Heart left ventricle (tissue), 16 donors: ENCODE measurements around the gene CCDC192. TPM values are rescaled to one million over a fixed set of nuclear protein-coding genes. Genes with fewer than 3 reads are reported as not detected.

Source experiments
- ATAC-seq, 4 donors: fragments of 200-7000 bp; cut with Tn5 transposase; one replicate each; pipeline ENCODE4 v1.9.1; 2020 to 2022; ENCODE audit warnings: moderate library complexity in 4 of 4, mild to moderate bottlenecking in 3 of 4, moderate number of reproducible peaks in 1 of 4
- DNase-seq, 5 donors: peaks; one replicate each; pipeline ENCODE4 v3.0.0-alpha.2; 2020
- H3K27ac ChIP-seq, 12 donors: fragments of 200-600 bp; sonication (generic) in 4 of 12; one replicate each; pipeline versions ENCODE4 v1.5.0 to v1.8.0; 2016 to 2022; ENCODE audit warnings: mild to moderate bottlenecking in 2 of 12
- H3K27me3 ChIP-seq, 9 donors: fragments of 200-600 bp; sonication (generic) in 2 of 9; one replicate each; pipeline versions ENCODE4 v1.5.1 to v1.8.0; 2016 to 2022; ENCODE audit warnings: mild to moderate bottlenecking in 3 of 9
- H3K36me3 ChIP-seq, 9 donors: fragments of 200-600 bp; sonication (generic) in 2 of 9; one replicate each; pipeline versions ENCODE4 v1.5.0 to v1.8.0; 2018 to 2022; ENCODE audit warnings: mild to moderate bottlenecking in 2 of 9
- H3K4me1 ChIP-seq, 12 donors: fragments of 200-600 bp; sonication (generic) in 4 of 12; one replicate each; pipeline versions ENCODE4 v1.5.0 to v1.8.0; 2016 to 2022; ENCODE audit warnings: mild to moderate bottlenecking in 3 of 12
- H3K4me3 ChIP-seq, 12 donors: fragments of 200-600 bp; sonication (generic) in 4 of 12; one replicate each; pipeline versions ENCODE4 v1.5.0 to v1.8.0; 2017 to 2022; ENCODE audit warnings: mild to moderate bottlenecking in 9 of 12, moderate library complexity in 4 of 12
- H3K9me3 ChIP-seq, 12 donors: fragments of 200-600 bp; sonication (generic) in 4 of 12; one replicate each; pipeline versions ENCODE4 v1.5.0 to v1.8.0; 2016 to 2022; ENCODE audit warnings: mild to moderate bottlenecking in 1 of 12
- POLR2A ChIP-seq, 2 donors: fragments of 450-650 bp; IDR thresholded peaks; one replicate each; pipeline ENCODE4 v1.6.1; 2017; ENCODE audit warnings: antibody characterized with exemption in 2 of 2, mild to moderate bottlenecking in 2 of 2, moderate library complexity in 2 of 2
- intact Hi-C, 10 donors: fragments of 100-400 bp; cut with DNase I; formaldehyde crosslinking; loops; one replicate each; pipeline versions ENCODE4 v1.11.1 to v1.14.2; 2022
- polyA plus RNA-seq, 2 donors: library from polyadenylated mRNA; stranded (reverse); fragments of 200-250 nt; gene quantifications; one replicate each; pipeline ENCODE4 v1.2.3, GENCODE V29; 2013
- total RNA-seq, 9 donors: library from RNA; depleted of rRNA in 2 of 9; stranded (reverse); fragments of >200 nt in 2 of 9; fragmentation: NEBNext Ultra II Directional in 3 of 9; extraction: Animal tissue kit (Norgen Biotek cat#: 25700) in 3 of 9; gene quantifications; one replicate each; pipeline versions ENCODE4 v1.1.0 to v1.2.4, GENCODE V29; 2016 to 2023
- TF ChIP-seq, protein P1 (sequence below), 12 donors: fragments of 200-600 bp; sonication (generic) in 4 of 12; IDR thresholded peaks; one replicate each; pipeline versions ENCODE4 v1.5.0 to v1.8.0; 2018 to 2022; ENCODE audit warnings: antibody characterized with exemption in 12 of 12, mild to moderate bottlenecking in 5 of 12
- donor health status: ischemic (EF 13 %, LVEDD 7.1; RV severe dilation, severe dysfunction).
- donor health status: healthy with polysubstance abuse.
- donor health status: DM: no; HTN: yes; CAD: no.
- donor health status: DM: no; HTN: no; CAD: no.
- donor health status: ischemic (EF 25% LVEDD 6.9; RV normal size, moderate dysfunction).
- donor health status: ischemic (EF 25% LVEDD 5.7; RV mildly dilated, moderate dysfunction).
- donor health status: healthy.
- donor health status: DM: yes; HTN: yes; CAD: no.
- donor health status: ischemic (EF 35%, LVEDD 5.7; RV mildly dilated, moderate dysfunction).
- donor health status: nonischemic (EF 11% LVEDD 7.7; RV severe dilation, severe dysfunction).
- donor health status: DM: yes; HTN: yes; CAD: no.
- donor health status: PGD.
- donor health status: ischemic (EF 29% LVEDD 5.4; RV normal size, mild dysfunction).
- donor health status: nonischemic (EF 23%, LVEDD 6.1; RV moderate dilation, normal function).

CCDC192 gene
- total and polyA plus RNA-seq, 11 donors: 0.07 to 1.3 (median 0.42) TPM; not detected in 8

DNA sequence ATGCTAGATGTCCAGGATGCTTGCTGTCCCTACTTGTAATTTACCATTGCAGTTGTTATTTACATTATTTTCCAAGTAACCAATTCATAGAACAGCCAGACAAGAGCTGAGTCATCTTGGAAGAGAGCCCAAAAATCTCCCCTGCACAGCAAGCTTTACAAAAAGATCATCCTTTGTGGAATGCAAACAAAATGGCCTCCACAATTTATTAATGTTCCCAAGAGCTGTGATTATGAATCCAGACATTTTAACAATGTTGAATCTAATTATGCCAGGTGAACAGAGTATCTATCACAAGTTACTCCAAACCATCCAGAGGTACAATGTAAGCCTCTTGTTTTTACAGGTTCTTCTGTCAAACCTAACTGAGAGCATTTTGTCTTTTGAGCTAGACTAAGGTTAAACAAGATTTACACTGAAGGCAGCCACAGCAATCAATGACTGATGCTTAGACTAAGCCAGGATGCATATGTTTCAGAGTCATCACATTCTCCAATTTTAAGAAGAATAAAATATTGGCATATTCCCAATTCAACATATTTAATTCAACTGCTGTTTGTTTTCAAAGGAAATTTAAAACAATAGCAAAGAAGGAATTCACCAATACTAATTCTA lies 285.1 kb downstream of the CCDC192 start:
- Histone ChIP-seq H3K4me3 (no peak overlapping the region), H3K9me3 (peaks cover 0 to 7% (median 0%) of the 10 kb centered on the region in 12 donors), H3K27ac (no peak overlapping the region), H3K4me1 (peaks cover 0 to 16% (median 12%) of the 10 kb centered on the region in 12 donors), H3K36me3 (no peaks in the 10 kb centered on the region), H3K27me3 (no peaks in the 10 kb centered on the region)
- DNase-seq (no peak), ATAC-seq (no peak)
- intact Hi-C loops: no loop called here
- TF ChIP-seq, protein P1, sequence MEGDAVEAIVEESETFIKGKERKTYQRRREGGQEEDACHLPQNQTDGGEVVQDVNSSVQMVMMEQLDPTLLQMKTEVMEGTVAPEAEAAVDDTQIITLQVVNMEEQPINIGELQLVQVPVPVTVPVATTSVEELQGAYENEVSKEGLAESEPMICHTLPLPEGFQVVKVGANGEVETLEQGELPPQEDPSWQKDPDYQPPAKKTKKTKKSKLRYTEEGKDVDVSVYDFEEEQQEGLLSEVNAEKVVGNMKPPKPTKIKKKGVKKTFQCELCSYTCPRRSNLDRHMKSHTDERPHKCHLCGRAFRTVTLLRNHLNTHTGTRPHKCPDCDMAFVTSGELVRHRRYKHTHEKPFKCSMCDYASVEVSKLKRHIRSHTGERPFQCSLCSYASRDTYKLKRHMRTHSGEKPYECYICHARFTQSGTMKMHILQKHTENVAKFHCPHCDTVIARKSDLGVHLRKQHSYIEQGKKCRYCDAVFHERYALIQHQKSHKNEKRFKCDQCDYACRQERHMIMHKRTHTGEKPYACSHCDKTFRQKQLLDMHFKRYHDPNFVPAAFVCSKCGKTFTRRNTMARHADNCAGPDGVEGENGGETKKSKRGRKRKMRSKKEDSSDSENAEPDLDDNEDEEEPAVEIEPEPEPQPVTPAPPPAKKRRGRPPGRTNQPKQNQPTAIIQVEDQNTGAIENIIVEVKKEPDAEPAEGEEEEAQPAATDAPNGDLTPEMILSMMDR (IDR thresholded peaks at IDR 0.05): no peak
- TF ChIP-seq POLR2A (IDR thresholded peaks at IDR 0.05): no peak

Other genes starting within 250 kb of the CCDC192 start
- 10 to 100 TPM; 11.5 to 37.7 (median 23.5) TPM for gene PRRC1, start 185.8 kb upstream of the CCDC192 start, total RNA-seq
- 10 to 100 TPM; 10.3 to 17.7 TPM for gene PRRC1, start 185.8 kb upstream of the CCDC192 start, polyA plus RNA-seq
- gene CTXN3, start 54.3 kb upstream of the CCDC192 start, total RNA-seq: not detected
- not detected for gene CTXN3, start 54.3 kb upstream of the CCDC192 start, polyA plus RNA-seq